ENCODE results near the gene SPIRE2. TPM values are rescaled to one million over a fixed set of nuclear protein-coding genes. Genes with fewer than 3 reads are reported as not detected.

SPIRE2 gene
- polyA plus RNA-seq, 1 donor (not counting 4 experiments of a cell fraction or from before 2014, with no cell fraction given): 1.1 TPM

DNA sequence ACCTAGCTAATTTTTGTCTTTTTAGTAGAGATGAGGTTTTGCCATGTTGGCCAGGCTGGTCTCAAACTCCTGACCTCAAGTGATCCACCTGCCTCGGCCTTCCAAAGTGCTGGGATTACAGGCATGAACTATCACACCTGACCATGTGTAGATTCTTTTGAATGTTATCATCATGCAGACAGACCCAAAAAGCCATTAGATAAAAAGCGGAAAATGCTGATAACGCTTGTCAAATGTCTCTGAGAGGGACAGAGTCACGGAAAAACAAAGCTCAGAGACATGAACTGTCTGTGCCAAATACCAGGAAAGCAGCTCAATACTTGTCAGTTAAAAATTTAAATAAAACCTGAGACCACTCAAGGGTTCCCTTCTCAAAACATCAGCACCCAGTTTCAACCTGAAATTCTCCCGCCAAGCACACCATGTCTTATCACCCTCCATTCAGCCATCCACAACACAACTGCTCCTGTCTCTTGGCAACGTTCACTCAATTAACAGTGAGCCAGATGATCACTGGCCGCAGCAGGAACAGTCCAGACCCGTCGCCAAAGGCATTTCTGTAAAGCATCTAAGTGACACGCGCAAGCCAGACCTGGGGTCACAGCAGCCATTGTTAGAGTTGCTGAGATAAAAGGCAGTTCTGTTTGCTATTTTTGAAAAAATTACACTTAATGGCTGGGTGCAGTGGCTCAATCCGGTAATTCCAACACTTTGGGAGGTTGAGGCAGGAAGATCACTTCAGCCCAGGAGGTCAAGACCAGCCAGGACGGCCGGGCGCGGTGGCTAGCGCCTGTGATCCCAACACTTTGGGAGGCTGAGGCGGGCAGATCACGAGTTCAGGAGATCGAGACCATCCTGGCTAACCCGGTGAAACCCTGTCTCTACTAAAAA is 41.6 kb upstream of the SPIRE2 start:
- peaks cover 6 to 16% of the 10 kb centered on the region in 2 experiments for H3K36me3 ChIP-seq (ENCODE audit: control insufficient read depth in 2 of 2, extremely low read depth in 1 of 2, insufficient read depth in 2 of 2, low read length in 2 of 2)
- DNase-seq (ENCODE audit: low read depth, low spot score) (no peak), FAIRE-seq (no peak)
- H3K27ac ChIP-seq (ENCODE audit: control insufficient read depth, insufficient read depth, low read length): no peak overlapping the region
- dilution Hi-C loops (cut with MboI; ENCODE audit: extremely low pct_ligation_motif_present, low sequenced_read_pairs): no loop called here
- H3K79me2 ChIP-seq (ENCODE audit: control insufficient read depth, insufficient read depth, low read length): no peaks in the 10 kb centered on the region
- H2AFZ ChIP-seq (ENCODE audit: control insufficient read depth, low read length): no peak overlapping the region
- no peaks in the 10 kb centered on the region for H3K27me3 ChIP-seq (ENCODE audit: control insufficient read depth, extremely low read depth, insufficient read depth, low read length)
- no peak overlapping the region for H3K4me3 ChIP-seq (ENCODE audit: control insufficient read depth in 2 of 3, extremely low read depth in 1 of 3, insufficient read depth in 2 of 3, low read depth in 1 of 3, low read length in 3 of 3)
- no peaks in the 10 kb centered on the region for H4K20me1 ChIP-seq (ENCODE audit: control insufficient read depth, extremely low read depth, insufficient read depth, low read length)
- no peaks in the 10 kb centered on the region for H3K4me1 ChIP-seq (ENCODE audit: control insufficient read depth, extremely low read depth, insufficient read depth, low read length)
- no peak for TF ChIP-seq EZH2 (IDR thresholded peaks at IDR 0.05; ENCODE audit: low read length)
- TF ChIP-seq, protein P1, sequence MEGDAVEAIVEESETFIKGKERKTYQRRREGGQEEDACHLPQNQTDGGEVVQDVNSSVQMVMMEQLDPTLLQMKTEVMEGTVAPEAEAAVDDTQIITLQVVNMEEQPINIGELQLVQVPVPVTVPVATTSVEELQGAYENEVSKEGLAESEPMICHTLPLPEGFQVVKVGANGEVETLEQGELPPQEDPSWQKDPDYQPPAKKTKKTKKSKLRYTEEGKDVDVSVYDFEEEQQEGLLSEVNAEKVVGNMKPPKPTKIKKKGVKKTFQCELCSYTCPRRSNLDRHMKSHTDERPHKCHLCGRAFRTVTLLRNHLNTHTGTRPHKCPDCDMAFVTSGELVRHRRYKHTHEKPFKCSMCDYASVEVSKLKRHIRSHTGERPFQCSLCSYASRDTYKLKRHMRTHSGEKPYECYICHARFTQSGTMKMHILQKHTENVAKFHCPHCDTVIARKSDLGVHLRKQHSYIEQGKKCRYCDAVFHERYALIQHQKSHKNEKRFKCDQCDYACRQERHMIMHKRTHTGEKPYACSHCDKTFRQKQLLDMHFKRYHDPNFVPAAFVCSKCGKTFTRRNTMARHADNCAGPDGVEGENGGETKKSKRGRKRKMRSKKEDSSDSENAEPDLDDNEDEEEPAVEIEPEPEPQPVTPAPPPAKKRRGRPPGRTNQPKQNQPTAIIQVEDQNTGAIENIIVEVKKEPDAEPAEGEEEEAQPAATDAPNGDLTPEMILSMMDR (optimal IDR thresholded peaks at IDR 0.05 in 1 of 3, IDR thresholded peaks at IDR 0.05 in 1 of 3, conservative IDR thresholded peaks at IDR 0.05 in 1 of 3; ENCODE audit: extremely low read depth in 1 of 3, insufficient read depth in 2 of 3, low read length in 3 of 3): no peak
- H3K9ac ChIP-seq (ENCODE audit: control insufficient read depth, extremely low read depth, insufficient read depth, low read length): no peak overlapping the region
- no peaks in the 10 kb centered on the region for H3K9me3 ChIP-seq (ENCODE audit: control insufficient read depth, low read depth, low read length)
- H3K9me1 ChIP-seq (ENCODE audit: control insufficient read depth, extremely low read depth, insufficient read depth, low read length): no peaks in the 10 kb centered on the region
- H3K4me2 ChIP-seq (ENCODE audit: control insufficient read depth, extremely low read depth, insufficient read depth, low read depth, low read length): no peak overlapping the region

DNA sequence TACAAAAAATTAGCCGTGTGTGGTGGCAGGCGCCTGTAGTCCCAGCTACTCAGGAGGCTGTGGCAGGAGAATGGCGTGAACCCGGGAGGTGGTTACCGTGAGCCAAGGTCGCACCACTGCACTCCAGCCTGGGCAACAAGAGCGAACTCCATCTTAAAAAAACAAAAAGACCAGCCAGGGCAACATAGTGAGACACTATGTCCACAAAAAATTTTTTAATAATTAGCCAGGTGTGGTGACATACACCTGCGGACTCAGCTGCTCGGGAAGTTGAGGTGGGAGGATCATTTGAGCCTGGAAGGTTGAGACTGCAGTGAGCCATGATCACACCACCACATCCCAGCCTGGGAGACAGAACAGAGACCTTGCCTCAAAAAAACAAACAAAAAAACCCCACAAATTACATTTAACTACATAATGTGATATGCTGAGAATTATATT is 40.9 kb upstream of the SPIRE2 start:
- no peaks in the 10 kb centered on the region for H3K9me3 ChIP-seq (ENCODE audit: control insufficient read depth, low read depth, low read length)
- TF ChIP-seq, protein P1 (optimal IDR thresholded peaks at IDR 0.05 in 1 of 3, IDR thresholded peaks at IDR 0.05 in 1 of 3, conservative IDR thresholded peaks at IDR 0.05 in 1 of 3; ENCODE audit: extremely low read depth in 1 of 3, insufficient read depth in 2 of 3, low read length in 3 of 3): no peak
- TF ChIP-seq EZH2 (IDR thresholded peaks at IDR 0.05; ENCODE audit: low read length): no peak
- no peaks in the 10 kb centered on the region for H3K79me2 ChIP-seq (ENCODE audit: control insufficient read depth, insufficient read depth, low read length)
- H3K36me3 ChIP-seq (ENCODE audit: control insufficient read depth in 2 of 2, extremely low read depth in 1 of 2, insufficient read depth in 2 of 2, low read length in 2 of 2): peaks cover 6 to 18% of the 10 kb centered on the region in 2 experiments
- H3K9me1 ChIP-seq (ENCODE audit: control insufficient read depth, extremely low read depth, insufficient read depth, low read length): no peaks in the 10 kb centered on the region
- H3K4me1 ChIP-seq (ENCODE audit: control insufficient read depth, extremely low read depth, insufficient read depth, low read length): no peaks in the 10 kb centered on the region
- FAIRE-seq: no peak
- dilution Hi-C loops (cut with MboI; ENCODE audit: extremely low pct_ligation_motif_present, low sequenced_read_pairs): no loop called here
- H3K4me3 ChIP-seq (ENCODE audit: control insufficient read depth in 2 of 3, extremely low read depth in 1 of 3, insufficient read depth in 2 of 3, low read depth in 1 of 3, low read length in 3 of 3): no peak overlapping the region
- no peak overlapping the region for H3K27ac ChIP-seq (ENCODE audit: control insufficient read depth, insufficient read depth, low read length)
- no peak for DNase-seq (ENCODE audit: low read depth, low spot score)
- H4K20me1 ChIP-seq (ENCODE audit: control insufficient read depth, extremely low read depth, insufficient read depth, low read length): no peaks in the 10 kb centered on the region
- no peak overlapping the region for H3K9ac ChIP-seq (ENCODE audit: control insufficient read depth, extremely low read depth, insufficient read depth, low read length)
- H3K27me3 ChIP-seq (ENCODE audit: control insufficient read depth, extremely low read depth, insufficient read depth, low read length): no peaks in the 10 kb centered on the region
- H2AFZ ChIP-seq (ENCODE audit: control insufficient read depth, low read length): no peak overlapping the region
- H3K4me2 ChIP-seq (ENCODE audit: control insufficient read depth, extremely low read depth, insufficient read depth, low read depth, low read length): no peak overlapping the region
